Adrenal gland (tissue), 12 donors: ENCODE data around the gene UTP18. TPM values are rescaled to one million over a fixed set of nuclear protein-coding genes. Genes with fewer than 3 reads are reported as not detected.
A peak's percentile ranks its signal among the peaks of the same experiment; 100 is the strongest.
"Not testable (repeated sequence)": the region's sequence is repeated elsewhere in the genome, so short reads cannot be mapped to it uniquely, and the experiment has no call there.

ENCODE experiments used
- DNase-seq, 7 donors: peaks; one replicate each; pipeline ENCODE4 v3.0.0-alpha.2; 2019 to 2020
- H3K27ac ChIP-seq, 5 donors: fragments of 200-600 bp; sonication (generic) in 4 of 5; 1 replicate in 3 of 5; 2 replicates in 2 of 5; pipeline versions ENCODE4 v1.5.1 to v1.8.0; 2016 to 2020; ENCODE audit warnings: mild to moderate bottlenecking in 1 of 5
- H3K27me3 ChIP-seq: fragments of 200-600 bp; 2 replicates; pipeline ENCODE4 v1.8.0; 2021
- H3K36me3 ChIP-seq, 2 donors: fragments of 200-600 bp; replicated peaks in 1 of 2; 1 replicate in 1 of 2; 2 replicates in 1 of 2; pipeline versions ENCODE4 v1.5.1 to v1.8.0; 2018 to 2022
- H3K4me1 ChIP-seq, 2 donors: fragments of 200-600 bp; replicated peaks in 1 of 2; 1 replicate in 1 of 2; 2 replicates in 1 of 2; pipeline versions ENCODE4 v1.5.1 to v1.8.0; 2018 to 2021
- H3K4me3 ChIP-seq, 4 donors: fragments of 200-600 bp; sonication (generic) in 3 of 4; one replicate each; pipeline ENCODE4 v1.5.1; 2016 to 2018
- H3K9me3 ChIP-seq, 3 donors: fragments of 200-600 bp; sonication (generic) in 1 of 3; replicated peaks in 1 of 3; 1 replicate in 2 of 3; 2 replicates in 1 of 3; pipeline versions ENCODE4 v1.5.1 to v1.8.0; 2016 to 2021
- CTCF ChIP-seq, 6 experiments: fragments of 450-650 bp in 4 of 6; fragments of 200-600 bp in 2 of 6; sonication (generic) in 1 of 6; IDR thresholded peaks; 1 replicate in 5 of 6; 2 replicates in 1 of 6; pipeline versions ENCODE4 v1.5.1 to v1.8.0; 2016 to 2021; ENCODE audit warnings: antibody characterized with exemption in 6 of 6, mild to moderate bottlenecking in 2 of 6, moderate library complexity in 1 of 6
- POLR2A ChIP-seq, 2 donors: fragments of 450-650 bp; IDR thresholded peaks; one replicate each; pipeline ENCODE4 v1.6.1; 2017; ENCODE audit warnings: antibody characterized with exemption in 2 of 2, mild to moderate bottlenecking in 2 of 2, moderate library complexity in 1 of 2
- WGBS, 4 donors: extraction: QIAGEN DNeasy Blood & Tissue Kit in 2 of 4; methylation state at CpG; one replicate each; pipeline versions ENCODE4 v1.1.5 to v1.1.7; 2013 to 2017; 5-methylcytosine and 5-hydroxymethylcytosine counted together
- intact Hi-C, 2 donors: fragments of 100-400 bp; cut with DNase I; formaldehyde crosslinking; loops; one replicate each; pipeline versions ENCODE4 v1.14.1 to v1.15.0; 2022 to 2023
- polyA plus RNA-seq, 3 donors: library from polyadenylated mRNA; stranded (reverse); fragments of 200-250 nt in 2 of 3; fragments of 350-450 nt in 1 of 3; fragmentation: Illumina TruSeq in 1 of 3; extraction: RNeasy Lipid Tissue Mini Kit (QIAGEN cat#74804) in 1 of 3; gene quantifications; one replicate each; pipeline ENCODE4 v1.2.3, GENCODE V29; 2013 to 2014
- total RNA-seq, 9 donors: library from RNA; depleted of rRNA in 4 of 9; stranded (reverse); fragments of >200 nt in 4 of 9; fragments of 120-200 nt in 1 of 9; fragmentation: NEBNext Ultra II Directional in 1 of 9; extraction: Animal tissue kit (Norgen Biotek cat#: 25700) in 1 of 9; gene quantifications; one replicate each; pipeline versions ENCODE4 v1.1.0 to v1.2.4, GENCODE V29; 2013 to 2023
- donor health status: healthy with polysubstance abuse.
- donor health status: Bipolar disorder and iron deficiency.
- donor health status: DM: yes; HTN: yes; CAD: no.
- donor health status: DM: no; HTN: no; CAD: no.
- donor health status: DM: no; HTN: no; CAD: no.
- donor health status: DM: yes; HTN: yes; CAD: no.

Gene UTP18
- total and polyA plus RNA-seq, 12 donors: 12.5 to 36.5 (median 27.9) TPM

DNA sequence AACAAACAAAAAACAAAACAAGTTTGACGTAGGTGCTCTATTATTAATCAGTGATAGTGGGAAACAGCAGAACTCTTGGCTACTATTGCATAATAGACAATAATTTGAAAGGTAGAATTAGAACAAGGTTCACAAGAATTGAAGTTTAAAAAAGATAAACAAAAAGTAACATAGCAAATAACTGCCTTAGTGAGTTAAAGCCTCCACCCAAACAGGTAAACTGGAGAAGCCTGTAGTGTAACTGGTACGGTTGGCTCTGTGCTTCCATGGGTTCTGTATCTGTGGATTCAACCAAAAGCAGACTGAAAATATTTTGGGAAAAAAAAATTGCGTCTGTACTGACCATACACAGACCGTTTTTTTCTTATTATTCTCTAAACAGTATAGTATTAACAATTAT is 39.0 kb upstream of the UTP18 start:
- TF ChIP-seq POLR2A (IDR thresholded peaks at IDR 0.05): no peak
- no peak for TF ChIP-seq CTCF (IDR thresholded peaks at IDR 0.05)
- H3K4me1 ChIP-seq: peaks cover 0 to 17% of the 10 kb centered on the region in 2 donors
- no peaks in the 10 kb centered on the region for H3K27me3 ChIP-seq
- intact Hi-C loops: loop anchor here in 1 of 2 donors (5.0 kb wide), 1 partner anchor 36 kb away; no protein-coding TSS in a partner anchor
- WGBS, 4 donors: 86 to 93% (median 92%) methylated on average over 4 of the region's 4 CpGs
- peaks cover 0 to 43% of the 10 kb centered on the region in 2 donors for H3K36me3 ChIP-seq
- no peak overlapping the region for H3K4me3 ChIP-seq
- no peaks in the 10 kb centered on the region for H3K9me3 ChIP-seq
- DNase-seq: no peak
- no peak overlapping the region for H3K27ac ChIP-seq

GRCh38 chr17:51224402-51225262 is 35.7 kb upstream of the UTP18 start:
- no peak for DNase-seq

DNA sequence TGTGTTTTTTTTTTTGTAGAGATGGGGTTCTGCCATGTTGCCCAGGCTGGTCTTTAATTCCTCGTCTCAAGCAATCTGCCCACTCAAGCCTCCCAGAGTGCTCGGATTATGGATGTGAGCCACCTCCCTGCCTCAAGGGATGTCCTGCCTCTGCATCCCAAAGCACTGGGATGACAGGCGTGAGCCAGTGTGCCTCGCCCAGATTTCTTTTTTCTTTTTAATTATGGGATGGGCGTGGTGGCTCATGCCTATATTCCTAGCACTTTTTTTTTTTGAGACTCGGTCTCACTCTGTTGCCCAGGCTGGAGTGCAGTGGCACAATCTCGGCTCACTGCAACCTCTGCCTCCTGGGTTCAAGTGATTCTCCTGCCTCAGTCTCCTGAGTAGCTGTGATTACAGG is 34.8 kb upstream of the UTP18 start:
- H3K9me3 ChIP-seq, H3K27me3 ChIP-seq, intact Hi-C loops, H3K36me3 ChIP-seq, H3K4me3 ChIP-seq, DNase-seq, H3K27ac ChIP-seq: not testable (repeated sequence)
- WGBS, 4 donors: 92 to 96% (median 94%) methylated on average over 7 of the region's 7 CpGs
- peaks cover 0 to 22% of the 10 kb centered on the region in 2 donors for H3K4me1 ChIP-seq

More at GRCh38 chr17:51224402-51225262, 35.7 kb upstream of the UTP18 start:
- Histone ChIP-seq H3K4me3 (peak overlapping the region in 1 of 4 donors; percentile 0), H3K4me1 (peaks cover 0 to 17% of the 10 kb centered on the region in 2 donors), H3K9me3 (no peaks in the 10 kb centered on the region), H3K27me3 (no peaks in the 10 kb centered on the region), H3K27ac (peak overlapping the region in 1 of 5 donors; percentile 23), H3K36me3 (peaks cover 0 to 17% of the 10 kb centered on the region in 2 donors)
- TF ChIP-seq CTCF (IDR thresholded peaks at IDR 0.05) (no peak), POLR2A (IDR thresholded peaks at IDR 0.05) (no peak)
- intact Hi-C loops: loop anchor here in 1 of 2 donors (5.0 kb wide), 1 partner anchor 33 kb away; no protein-coding TSS in a partner anchor
- 34 to 37% (median 36%) methylated on average over 10 of the region's 10 CpGs for WGBS, 4 donors

- WGBS, 4 donors: 62 to 69% (median 65%) methylated on average over 4 of the region's 4 CpGs
- Histone ChIP-seq H3K36me3 (no peaks in the 10 kb centered on the region), H3K9me3 (no peaks in the 10 kb centered on the region), H3K27ac (no peak overlapping the region), H3K4me1 (peaks cover 0 to 25% of the 10 kb centered on the region in 2 donors), H3K27me3 (no peaks in the 10 kb centered on the region), H3K4me3 (no peak overlapping the region)
- intact Hi-C loops: no loop called here
- TF ChIP-seq POLR2A (IDR thresholded peaks at IDR 0.05): no peak
- no peak for TF ChIP-seq CTCF (IDR thresholded peaks at IDR 0.05)
- no peak for DNase-seq
Observed at GRCh38 chr17:51228161-51228560, 32.2 kb upstream of the UTP18 start.
